Anterior cingulate cortex (tissue), 58 donors: Measurements from ENCODE around the gene TAF6.

Source experiments
- DNase-seq, 58 donors: peaks; one replicate each; lab custom pipeline; 2025; lab: John Stamatoyannopoulos, UW

TAF6 gene

DNA sequence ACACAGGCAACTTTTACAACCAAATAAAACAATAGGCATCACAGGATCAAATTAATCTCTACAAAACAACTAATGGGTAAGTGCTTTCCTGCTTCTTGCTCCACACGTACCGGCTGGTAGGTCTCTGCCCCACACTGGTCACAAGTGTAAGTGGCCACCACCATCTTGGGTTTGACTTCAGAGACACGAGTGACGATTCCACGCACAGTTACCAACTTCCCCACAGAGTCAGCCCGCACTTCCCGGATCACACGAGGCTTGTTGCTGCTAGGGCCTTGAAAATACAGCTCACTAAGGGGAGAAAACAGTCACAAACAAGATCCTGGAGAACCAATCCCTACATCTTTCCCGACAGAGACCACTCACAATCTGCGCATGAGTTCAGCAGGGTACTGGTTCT is 20.2 kb downstream of the TAF6 start:
- DNase-seq = no peak

DNA sequence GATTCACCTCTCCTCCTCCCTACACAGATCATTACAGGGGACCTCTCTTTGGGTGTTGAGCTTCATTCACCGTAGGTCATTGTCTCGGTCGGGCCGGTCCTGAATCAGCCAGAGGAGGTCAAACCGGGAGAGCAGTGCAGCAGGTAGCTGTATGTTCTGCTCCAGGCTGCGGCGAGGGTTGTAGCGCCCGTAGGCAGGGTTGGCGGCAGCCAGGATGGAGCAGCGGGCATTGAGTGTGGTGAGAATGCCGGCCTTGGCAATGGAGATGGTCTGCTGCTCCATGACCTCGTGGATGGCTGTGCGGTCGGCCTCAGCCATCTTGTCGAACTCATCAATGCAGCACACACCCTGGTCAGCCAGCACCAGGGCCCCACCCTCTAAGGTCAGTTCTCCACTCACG is 23.5 kb downstream of the TAF6 start:
- DNase-seq = no peak

DNA sequence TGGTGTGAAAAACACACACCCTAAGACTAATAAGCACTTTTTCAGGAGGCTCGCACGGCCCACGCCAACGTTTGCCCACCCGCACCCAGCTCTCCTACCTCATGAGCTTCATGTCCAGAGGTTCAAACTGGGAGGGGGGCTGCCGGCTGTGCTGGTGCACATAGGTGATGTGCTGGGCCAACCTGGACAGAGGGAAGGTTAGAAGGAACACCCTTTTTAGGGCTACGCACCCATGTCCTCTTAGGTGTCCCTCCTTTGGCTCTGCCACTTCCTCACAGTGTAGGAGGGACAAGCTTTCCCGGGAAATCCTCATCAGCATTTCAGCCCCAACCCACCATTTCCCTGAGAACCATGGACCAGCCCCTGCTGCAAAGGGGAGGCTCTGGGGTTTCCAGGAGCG is 23.9 kb downstream of the TAF6 start:
- no peak for DNase-seq

DNA sequence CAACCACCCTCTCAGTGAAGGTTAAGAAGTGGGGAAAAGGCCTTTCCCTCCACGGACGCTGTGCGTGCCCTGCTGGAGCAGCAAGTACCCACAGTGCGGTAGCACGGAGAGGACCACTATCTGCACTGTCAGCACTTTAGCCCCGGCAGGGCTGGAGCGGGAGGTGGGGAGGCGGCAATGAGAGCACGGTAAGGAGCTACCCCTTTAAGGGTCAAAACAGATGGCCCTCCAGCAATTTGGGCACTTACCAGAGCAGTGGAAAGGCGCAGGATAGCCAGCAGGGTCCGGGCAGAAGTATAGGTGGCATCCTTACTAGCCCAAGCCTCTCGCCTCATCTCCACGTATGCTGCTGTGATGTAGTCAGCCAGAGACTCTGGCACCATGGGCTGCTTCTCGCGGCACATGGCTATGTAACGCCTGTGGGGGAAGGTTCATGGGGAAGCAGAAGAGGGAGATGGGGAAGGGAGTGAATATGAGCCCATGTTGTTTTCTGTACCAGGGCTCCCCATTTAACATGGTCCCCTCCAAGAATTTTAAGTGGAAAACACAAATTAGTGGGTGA is 25.2 kb downstream of the TAF6 start:
- DNase-seq = no peak

DNA sequence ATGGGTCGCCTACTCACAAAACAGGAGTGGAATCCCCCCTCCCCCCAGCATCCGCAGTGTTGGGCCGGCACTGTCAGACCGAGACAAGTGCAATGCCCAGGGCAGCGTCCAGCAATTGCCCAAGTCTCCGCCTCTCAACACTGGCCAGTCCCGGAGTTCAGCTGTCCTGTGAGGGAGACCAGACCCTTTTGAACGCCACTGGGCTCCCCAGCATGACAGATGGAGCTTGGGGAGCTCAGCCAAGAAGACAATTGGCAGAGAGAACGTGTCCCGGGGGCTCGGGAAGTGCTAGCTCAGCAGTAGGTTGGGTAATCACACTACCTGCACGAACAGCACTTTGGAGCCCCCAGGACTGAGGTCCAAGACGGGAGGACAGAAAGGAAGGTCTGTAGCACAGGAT is 25.7 kb downstream of the TAF6 start:
- DNase-seq = peak in 1 of 58 donors; percentile 4

DNA sequence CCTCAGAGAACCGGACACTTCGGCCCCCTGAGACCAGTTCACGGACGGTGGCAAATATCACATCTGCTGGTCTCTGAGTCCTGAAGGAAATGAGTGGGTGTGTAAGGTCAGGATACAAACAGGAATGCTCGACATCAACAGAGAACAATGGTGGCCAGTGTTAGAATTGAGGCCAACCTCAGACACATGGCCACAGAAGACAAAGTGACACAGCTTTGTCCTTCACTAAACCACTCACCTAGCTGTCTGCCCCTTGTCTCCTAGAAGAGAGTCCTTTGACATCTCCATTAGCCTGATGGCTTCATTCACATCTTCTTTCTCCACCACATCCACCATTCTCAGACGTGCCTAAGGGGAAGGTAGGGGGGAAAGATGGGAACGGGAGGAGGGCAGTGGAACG is 26.1 kb downstream of the TAF6 start:
- no peak for DNase-seq

DNA sequence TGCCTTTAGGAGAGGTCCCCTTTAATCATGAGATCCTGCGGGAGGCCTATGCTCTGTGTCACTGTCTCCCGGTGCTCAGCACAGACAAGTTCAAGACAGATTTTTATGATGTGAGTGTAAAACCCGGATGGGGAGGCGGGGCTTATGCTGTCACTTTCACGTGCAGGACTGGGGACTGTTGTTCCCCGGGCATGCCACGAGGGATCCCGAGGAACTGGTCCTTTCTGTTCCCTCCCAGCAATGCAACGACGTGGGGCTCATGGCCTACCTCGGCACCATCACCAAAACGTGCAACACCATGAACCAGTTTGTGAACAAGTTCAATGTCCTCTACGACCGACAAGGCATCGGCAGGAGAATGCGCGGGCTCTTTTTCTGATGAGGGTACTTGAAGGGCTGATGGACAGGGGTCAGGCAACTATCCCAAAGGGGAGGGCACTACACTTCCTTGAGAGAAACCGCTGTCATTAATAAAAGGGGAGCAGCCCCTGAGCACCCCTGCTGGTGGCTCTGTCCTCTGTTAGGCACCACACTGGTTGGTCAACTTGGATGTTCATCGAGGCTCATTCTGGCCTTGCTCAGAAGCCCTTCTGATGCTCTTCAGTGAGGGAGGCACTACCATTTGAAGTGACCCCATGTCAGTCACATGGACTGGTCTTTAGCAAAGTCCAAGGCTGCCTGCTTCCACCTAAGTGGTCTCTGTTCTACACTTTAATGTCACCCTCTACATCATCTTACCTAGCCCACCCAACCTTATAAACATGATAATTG is 27.6 kb downstream of the TAF6 start:
- DNase-seq = no peak

DNA sequence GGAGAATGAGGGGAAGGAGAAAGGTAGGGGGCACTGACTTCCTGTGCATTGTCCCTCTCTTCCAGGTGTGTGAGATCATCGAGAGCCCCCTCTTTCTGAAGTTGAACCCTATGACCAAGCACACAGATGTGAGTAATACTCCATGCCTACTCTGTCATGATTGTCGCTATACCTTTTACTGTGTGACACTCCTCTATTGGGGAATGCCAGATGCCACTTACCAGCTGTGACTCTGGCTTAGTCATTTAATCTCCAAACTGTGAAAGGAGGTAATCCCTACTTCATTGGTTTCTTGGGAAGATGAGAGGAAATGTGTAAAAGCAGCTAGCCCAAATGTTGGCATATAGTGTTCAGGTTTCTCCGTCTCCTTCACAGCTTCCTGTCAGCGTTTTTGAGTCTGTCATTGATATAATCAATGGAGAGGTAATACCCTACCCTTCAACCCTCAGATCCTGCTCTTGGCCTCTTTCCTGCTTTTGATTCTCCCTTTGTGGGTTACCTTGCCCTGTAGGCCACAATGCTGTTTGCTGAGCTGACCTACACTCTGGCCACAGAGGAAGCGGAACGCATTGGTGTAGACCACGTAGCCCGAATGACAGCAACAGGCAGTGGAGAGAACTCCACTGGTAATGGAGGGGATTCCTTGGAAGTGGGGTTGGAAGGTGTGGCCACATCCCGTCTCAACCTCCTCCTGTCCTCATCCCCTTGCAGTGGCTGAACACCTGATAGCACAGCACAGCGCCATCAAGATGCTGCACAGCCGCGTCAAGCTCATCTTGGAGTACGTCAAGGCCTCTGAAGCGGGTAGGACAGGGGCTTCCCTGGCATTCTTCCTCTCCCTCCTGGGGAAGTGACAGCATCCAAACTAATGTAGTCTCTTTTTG is 28.4 kb downstream of the TAF6 start:
- DNase-seq = no peak

DNA sequence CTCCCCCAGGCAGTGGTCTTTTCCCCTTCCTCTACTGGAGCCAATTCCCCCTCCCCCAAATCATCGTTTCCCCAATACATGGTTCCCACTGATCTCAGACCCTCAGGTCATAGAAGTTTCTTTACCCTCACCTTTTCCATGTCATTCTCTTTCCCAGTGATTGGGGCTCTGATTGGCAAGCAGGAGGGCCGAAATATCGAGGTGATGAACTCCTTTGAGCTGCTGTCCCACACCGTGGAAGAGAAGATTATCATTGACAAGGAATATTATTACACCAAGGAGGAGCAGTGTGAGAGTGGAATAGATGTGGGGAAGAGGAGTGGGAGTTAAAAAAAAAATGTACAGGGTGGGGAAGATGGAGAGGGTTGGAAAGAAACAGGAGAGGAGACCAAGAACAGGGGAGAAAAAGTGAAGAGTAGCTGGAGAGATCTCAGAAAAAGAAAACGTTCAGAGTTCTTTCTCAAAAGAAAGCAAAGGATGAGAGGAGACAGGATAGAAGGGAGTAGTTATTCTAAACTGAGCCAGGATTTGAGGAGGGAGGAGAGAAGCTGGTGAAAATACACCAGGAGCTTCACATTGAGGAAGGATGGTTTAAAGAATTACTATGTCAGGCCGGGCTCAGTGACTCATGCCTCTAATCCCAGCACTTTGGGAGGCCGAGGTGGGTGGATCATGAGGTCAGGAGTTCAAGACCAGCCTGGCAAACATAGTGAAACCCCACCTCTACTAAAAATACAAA is 29.5 kb downstream of the TAF6 start:
- DNase-seq = no peak

DNA sequence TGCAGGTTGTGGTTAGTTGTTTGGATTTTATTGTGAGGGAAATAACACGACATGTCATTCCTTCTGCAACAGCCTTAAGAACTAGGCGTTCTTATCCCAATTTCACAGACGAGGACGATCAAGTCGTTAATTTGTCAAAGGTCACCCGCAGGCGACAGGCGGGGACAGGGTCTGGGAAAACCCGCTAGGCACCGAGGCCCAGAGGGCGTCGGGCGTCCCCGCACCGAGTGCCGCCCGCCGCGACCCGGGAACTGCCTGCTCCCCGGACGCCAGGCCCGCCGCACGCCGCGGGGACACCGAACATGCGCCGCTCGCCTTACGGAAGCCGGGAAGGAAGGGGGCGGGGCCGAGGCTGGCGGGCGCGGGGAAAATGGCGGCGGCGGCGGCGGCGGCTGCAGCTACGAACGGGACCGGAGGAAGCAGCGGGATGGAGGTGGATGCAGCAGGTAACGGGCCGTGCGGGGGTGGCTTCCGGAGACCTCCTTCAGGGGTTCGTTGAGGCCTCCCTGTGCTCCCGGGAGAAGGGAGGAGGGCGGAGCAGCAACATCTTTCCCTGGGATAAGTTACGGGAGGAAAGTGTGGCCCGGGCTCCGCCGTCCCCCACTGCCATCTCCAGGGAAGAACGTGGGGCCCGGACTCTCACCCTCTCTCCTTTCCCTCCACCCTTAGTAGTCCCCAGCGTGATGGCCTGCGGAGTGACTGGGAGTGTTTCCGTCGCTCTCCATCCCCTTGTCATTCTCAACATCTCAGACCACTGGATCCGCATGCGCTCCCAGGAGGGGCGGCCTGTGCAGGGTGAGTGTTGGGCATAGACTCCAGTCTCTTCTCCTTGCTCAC is 30.3 kb downstream of the TAF6 start, which contains the start of gene COPS6:
TSS of gene COPS6 (plus strand) at position 349 of the 837 bp plus-strand sequence. CDS start at position 371, 22 bp downstream.
- peak; percentile 7 to 84 (median 70) for DNase-seq

DNA sequence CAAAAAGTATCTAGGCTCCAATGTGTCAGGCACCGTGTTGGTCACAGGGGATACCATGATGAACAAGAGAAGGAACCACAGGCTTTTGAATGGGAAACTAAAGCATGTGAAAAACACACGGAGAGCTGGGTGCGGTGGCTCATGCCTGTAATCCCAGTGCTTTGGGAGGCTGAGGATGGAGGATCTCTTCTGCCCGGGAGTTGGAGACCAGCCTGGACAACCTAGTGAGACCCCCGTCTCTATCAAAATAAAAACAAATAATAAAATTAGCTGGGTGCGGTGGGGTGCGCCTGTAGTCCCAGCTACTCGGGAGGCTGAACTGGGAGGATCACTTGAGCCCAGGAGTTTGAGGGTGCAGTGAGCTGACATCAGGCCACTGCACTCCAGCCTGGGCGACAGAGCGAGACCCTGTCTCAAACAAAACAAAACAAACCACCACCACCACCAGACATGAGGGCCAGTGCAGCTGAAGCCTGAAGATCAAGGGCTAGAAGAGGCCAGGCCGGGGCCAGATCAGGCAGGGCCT is 31.0 kb downstream of the TAF6 start:
- no peak for DNase-seq

DNA sequence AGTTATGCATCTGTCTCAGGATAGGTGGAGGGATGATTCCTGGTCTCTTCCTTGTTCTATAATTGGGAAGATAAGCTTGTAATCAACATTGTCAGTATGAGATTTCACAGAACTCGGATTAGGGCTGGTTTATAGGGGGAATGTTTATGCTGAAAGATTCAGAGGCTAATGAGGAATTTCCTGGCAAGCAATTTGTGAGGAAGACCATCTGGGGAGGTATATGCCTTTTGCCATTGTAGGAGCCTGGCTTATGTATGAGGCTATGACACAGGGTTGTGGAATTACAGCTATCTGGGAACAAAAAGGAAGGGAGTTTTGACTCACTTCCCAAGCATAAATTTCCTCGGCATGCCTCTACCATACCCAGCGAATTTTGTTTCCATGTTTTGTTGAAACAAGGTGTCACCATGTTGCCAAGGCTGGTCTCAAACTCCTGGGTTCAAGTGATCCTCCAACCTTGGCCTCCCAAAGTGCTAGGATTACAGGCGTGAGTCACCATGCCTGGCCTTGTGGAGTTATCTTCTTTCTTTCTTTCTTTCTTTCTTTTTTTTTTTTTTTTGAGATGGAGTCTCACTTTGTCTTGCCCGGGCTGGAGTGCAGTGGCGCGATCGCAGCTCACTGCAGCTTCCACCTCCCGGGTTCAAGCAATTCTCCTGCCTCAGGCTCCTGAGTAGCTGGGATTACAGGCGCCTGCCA is 32.0 kb downstream of the TAF6 start:
- no peak for DNase-seq

DNA sequence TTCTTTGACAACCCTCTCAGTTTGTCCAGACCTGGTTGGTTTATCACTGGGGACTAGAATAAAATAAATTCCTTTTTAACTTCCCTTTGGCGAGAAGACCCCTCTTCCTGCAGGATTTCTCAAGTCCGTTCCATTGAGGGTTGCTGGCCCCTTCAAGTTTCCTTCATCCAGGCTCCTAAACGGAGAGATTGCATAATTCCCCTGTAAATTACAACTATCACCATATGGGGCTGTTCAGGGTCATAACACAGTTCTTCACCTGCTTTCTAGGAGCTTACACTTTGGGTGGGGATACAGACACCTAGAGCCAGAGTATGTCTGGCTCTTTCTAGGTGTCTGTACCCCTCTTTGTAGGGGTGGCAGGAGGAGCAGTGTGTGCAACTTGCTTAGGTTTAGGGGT is 33.6 kb downstream of the TAF6 start:
- no peak for DNase-seq

DNA sequence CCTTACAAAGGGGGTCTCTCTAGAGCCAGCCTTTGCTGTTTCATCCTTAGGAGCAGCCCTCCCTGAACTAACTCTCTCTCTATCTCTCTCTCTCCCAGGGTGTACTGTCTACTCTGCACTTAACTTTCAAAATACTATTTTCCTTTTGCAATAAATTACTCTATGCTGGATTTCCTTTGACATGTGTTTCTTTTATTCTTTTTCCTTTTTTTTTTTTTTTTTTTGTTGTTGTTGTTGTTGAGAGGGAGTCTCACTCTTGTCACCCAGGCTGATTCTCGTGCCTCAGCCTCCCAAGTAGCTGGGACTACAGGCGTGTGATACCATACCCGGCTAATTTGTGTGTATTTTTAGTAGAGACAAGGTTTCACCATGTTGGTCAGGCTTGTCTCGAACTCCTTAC is 36.2 kb downstream of the TAF6 start:
- no peak for DNase-seq

DNA sequence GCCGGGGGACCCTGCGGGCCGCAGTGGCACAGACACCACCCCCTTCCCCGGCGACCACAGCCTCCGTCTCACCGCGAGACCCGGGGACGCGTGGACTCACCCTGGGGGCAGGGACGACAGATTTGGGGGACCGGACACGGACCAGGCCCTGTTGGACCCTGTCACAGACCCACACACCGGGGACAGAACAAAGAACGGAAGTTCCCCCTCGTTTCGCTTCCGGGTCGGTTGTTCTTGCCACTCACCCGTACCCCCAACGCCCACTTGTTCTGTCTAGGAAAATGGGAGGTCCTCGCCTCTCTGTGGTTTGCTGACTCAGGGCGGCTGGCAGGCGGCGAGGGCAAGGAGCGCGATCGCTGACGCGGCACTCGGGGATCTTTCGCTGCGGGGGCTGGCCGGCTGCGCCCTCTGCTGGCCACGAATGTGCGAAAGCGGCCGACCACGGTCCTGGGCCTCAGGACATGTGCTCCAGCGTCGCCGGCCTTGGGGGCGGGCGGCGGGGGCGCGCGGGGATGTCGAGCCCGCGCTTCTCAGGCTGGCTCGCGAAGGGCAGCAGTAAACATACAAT is 37.5 kb downstream of the TAF6 start, which contains the start of gene ZNF3:
TSS of gene ZNF3 (minus strand) at position 189 of the 568 bp plus-strand sequence. CDS start 4,366 bp downstream, outside the sequence.
- DNase-seq = peak; percentile 74 to 99 (median 98)

DNA sequence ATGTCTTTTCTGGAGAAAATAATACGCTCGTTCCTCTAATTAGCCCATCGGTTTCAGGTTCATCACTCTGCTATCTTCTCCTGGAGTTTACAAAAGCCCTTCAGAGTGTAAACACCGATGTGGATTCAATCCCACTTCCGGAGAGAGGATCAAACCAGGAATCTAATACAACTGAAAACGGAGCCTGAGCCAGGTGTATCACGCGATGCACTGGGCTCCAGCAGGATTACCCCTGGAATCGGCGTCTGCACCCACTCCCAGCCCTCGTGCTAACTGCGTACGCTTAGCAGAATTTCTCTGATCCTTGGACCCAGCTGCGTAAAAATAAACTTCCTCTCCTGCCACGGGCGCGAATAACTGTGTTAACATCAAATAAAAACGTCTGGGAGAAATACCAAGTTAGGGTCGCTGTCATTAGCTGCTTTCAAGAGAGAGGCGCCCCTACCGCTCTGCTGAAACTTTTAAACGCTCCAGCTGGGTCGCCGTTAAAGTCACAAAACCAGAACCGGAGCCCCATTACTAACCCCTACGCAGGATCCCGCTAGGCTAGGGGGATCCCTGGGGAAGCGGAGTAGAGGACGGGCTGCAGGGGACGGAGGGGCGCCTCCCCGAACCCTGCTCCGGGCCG is 38.1 kb downstream of the TAF6 start:
- DNase-seq = no peak

DNA sequence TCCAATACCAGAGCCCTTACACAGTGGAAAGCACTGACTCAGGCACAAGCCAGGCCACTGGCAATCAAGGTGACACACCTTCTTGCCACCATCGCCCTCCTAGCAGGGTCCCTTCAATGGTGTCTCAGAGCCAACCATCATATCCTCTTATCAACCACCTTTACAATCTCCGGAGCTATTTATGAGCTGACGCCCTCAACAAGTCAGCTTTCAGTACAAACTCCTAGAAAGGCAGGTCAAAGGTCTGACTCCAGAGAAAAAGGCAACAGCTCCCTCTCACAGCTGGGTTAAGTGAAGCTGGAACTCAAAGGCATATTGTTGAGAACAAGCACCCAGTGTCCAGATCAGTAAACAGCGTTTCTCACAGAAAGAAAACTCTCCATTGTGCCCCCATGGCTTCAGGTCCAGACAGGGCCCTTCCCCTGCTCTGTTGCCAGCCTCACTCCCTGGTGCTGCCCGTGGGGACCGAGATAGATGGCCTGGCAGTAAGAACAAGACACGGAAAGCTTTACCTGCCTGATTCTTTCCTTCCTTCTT is 40.1 kb downstream of the TAF6 start:
- peak in 40 of 58 donors; percentile 5 to 87 (median 45) for DNase-seq

DNA sequence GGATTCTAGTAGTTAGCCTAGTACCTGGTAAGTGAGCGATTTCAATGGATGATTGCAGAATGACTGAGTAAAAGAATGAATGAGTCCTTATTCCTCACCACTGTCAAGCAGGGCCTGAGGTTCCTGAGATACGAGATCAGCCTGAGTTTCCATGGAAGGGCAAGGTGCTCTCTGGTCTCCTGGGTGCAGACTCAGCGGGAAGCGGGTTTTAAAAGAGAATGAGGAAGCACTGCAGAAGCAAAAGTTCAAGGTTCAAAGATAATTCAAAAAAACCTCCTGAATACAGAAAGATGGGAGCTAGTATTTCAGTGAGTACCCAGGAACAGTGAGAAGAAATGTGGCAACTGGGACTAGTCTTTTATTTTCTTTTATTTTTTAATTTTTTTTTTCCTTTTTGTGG is 42.0 kb downstream of the TAF6 start:
- DNase-seq = no peak
